GM21447 (cell line): ENCODE measurements around the gene RTL9.

Experiments used
- ATAC-seq: cut with Tn5 transposase; IDR thresholded peaks from one replicate; pipeline ENCODE4 v1.9.1; 2021; ENCODE audit not compliant: unreplicated experiment

The RTL9 gene

GRCh38 chrX:110341189-110342035 is 17.2 kb upstream of the RTL9 start:
- ATAC-seq: peak; percentile 81

DNA sequence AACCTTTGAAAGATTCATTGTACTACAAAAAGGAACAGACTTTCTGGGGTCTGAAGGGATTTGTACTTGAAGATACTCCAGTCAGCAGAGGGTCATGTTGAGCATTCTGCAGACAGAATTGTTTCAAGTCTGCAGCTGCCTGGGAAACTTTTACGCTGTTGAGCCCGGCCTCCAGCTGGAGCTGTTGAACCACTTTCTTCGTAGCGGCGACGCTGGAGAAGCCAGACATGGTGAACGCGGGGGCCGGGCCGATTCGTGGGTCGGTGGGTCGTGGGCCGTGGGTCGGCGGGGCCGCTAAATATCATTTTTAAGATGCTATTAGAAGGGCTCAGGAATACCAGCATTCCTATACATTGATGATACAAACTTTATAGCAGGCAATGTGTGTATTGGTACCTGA is 12.0 kb upstream of the RTL9 start:
- no peak for ATAC-seq

GRCh38 chrX:110359273-110359672 is 625 bp downstream of the RTL9 start:
- ATAC-seq: no peak

DNA sequence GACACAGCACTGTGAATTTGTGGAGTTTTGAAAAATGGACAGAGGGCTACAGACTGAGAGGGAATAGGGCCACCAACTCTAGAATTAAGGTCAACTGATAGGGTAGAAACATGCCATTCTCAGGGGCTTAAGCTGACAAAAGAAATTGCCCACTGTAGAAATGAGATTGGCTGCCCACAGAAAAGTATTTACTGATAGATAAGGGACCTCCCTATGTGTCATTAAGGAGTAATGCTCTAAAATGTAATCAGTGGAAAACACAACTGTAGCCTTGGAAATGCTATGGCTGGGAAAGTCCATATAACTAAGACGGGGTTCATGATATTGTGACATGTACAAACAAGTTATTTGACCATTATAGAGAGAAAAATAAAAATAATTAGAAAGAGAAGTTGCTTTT is 4.6 kb downstream of the RTL9 start:
- no peak for ATAC-seq

DNA sequence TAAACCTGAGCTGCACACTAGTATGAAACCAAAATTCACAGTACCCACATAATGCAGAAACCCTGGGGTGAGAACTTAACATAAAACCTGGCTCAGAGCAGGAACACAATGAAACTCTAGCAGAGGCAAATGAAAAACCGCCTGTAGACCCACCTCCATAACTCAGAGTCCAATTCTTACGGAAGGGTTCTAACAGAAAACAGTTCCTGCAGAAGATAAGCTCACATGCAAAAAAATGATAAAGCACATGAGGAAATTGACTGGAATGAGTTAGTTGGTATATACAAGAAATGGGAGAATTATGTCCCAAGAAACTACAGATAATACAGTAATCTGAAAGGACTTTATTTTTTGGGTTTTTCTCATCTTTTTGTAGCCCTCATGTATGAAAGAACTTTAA is 14.7 kb downstream of the RTL9 start:
- ATAC-seq: no peak

GRCh38 chrX:110374559-110374958 is 15.9 kb downstream of the RTL9 start:
- no peak for ATAC-seq

- ATAC-seq: no peak
Measured at GRCh38 chrX:110381216-110381615, 22.6 kb downstream of the RTL9 start.

DNA sequence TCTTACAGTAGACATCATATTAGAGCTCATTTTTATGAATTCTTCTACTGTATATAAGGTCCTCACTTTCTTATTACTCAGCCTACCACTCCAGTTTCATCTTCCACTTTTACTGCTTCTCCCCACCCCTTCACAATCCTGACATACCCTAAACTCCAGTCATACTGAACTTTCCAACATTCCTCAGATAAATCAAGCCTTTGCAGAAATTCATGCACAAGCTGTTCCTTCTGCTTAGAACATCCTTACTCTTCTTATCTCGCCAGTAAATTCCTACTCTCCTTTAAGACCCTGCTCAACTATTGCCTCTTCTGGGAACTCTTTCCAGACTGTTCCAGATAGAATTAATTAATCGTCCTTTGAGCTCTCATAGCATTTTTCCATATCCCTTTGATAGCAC is 24.8 kb downstream of the RTL9 start:
- ATAC-seq: no peak

DNA sequence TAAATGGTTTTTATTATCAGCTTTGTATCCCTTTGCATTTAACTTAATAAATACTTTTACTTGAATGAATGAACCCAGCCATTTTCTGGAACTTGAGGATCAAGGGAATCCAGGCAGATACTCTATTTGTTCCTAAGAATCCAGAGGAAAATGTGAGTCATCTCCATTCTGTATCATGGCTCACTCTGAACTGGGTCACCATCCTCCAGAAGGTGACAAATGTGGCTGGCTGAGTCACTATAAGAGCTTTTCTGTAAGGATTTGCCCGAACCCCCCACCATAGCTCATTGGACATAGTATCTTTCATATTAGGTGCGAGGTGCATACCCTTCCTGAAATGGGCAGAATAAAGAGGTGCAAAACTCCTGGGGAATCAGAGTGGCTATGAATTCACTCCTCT is 25.8 kb downstream of the RTL9 start:
- ATAC-seq: no peak

DNA sequence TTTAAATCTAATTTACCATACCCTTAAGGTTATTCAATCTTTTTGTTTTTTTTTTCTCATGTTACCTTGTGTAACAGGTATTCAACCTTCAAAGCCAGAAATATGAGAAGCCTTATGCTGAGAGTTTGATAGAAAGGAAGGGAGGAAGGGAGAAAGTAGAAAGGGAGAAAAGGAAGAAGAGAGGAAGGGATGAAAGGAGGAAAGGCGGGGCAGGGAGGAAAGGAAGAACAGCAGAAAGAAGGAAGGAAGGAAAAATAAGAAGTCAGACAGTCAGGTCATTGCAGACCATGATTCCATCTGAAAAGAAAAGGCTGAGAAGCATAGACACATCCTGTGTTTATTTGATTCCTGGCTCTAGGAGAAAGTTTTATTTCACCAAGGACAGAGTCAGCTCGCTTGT is 30.9 kb downstream of the RTL9 start:
- ATAC-seq: no peak

- no peak for ATAC-seq
Measured at GRCh38 chrX:110391086-110391485, 32.4 kb downstream of the RTL9 start.

- no peak for ATAC-seq
Measured at GRCh38 chrX:110394651-110395050, 36.0 kb downstream of the RTL9 start.

- no peak for ATAC-seq
Measured at GRCh38 chrX:110395877-110396276, 37.2 kb downstream of the RTL9 start.

GRCh38 chrX:110396735-110397134 is 38.1 kb downstream of the RTL9 start:
- ATAC-seq: no peak

GRCh38 chrX:110397339-110397738 is 38.7 kb downstream of the RTL9 start:
- no peak for ATAC-seq

GRCh38 chrX:110397904-110398303 is 39.3 kb downstream of the RTL9 start:
- no peak for ATAC-seq

DNA sequence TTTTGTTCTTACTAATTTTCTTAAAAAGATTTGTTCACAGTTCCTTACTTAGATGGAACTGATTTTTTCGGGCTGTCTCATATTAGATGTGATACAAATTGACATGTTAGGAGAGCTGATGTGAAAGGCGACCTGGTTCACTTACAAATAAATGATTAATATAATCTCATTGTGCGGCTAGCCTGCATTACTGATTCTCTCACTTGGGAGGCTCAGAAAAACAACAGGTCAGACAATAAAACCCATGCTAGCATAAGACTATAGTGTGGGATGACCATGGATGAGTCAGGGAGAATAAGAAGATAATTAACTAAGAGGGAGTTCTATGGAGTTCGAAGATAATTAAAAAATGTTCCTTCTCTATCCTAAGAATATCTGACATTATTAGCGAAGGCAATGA is 40.8 kb downstream of the RTL9 start:
- no peak for ATAC-seq

DNA sequence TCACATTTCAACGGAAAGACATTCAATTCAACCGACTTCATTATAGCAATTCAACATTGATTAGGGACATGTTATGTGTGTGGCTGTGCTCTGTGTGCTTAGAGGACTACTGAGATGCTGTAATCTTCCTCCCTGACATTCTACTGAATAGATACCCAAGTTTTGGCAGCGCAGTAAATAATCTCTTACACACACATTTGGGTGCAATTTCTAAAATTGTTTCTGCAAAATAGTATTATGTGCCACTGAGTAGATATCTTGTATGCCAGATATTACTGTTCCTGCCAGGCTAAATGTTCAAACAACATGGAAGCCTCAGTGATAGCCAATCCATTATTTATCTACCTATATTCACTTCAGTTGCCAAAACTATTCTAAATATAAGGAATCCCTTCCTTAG is 41.3 kb downstream of the RTL9 start:
- ATAC-seq: no peak

GRCh38 chrX:110401135-110401534 is 42.5 kb downstream of the RTL9 start:
- no peak for ATAC-seq

DNA sequence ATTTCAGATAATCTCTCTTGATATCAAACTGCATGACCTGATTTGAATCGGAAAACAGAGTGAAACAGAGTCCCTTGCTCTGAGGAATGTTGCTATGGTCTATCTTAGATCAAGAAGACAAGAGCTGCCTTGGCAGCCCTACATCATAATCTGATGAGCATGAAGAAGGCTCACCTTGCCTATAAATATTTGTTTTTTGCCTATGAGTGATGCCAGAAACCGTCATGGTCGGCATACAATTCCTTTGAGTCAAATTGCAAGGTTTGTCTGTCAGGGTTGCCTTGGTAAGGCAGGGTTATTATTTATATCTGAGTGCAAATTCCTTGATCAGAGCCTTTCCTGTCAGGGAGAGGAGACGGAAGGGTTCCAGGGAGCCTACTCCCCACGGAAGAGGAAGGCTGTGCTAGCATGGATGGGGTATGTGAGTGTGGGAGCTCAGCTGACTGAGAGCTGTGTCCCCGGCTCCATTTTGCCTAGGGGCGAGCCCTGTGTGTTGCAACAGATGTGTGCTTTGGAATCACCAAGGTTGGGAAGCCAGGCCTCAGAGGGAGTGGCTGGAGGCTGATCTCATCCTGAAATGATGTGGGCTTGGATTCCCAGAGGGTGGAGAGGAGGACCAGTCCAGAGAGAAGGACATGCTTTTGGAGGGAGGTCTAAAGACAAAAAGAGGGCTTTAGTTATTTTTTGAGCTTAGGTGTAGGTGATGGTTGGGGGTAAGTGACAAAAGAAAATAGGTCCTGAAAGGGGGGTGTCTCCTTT is 43.6 kb downstream of the RTL9 start:
- ATAC-seq: no peak

GRCh38 chrX:110402850-110403221 is 44.2 kb downstream of the RTL9 start:
- no peak for ATAC-seq

GRCh38 chrX:110403441-110404238 is 45.0 kb downstream of the RTL9 start:
- ATAC-seq: no peak
